NCI-H187 treated with DMSO at 0.1 percent for 48 hours (cell line): ENCODE results near the gene ATXN3.

Source experiments
- DNase-seq: peaks from one replicate; lab custom pipeline; 2025; lab: John Stamatoyannopoulos, UW

ATXN3 gene

DNA sequence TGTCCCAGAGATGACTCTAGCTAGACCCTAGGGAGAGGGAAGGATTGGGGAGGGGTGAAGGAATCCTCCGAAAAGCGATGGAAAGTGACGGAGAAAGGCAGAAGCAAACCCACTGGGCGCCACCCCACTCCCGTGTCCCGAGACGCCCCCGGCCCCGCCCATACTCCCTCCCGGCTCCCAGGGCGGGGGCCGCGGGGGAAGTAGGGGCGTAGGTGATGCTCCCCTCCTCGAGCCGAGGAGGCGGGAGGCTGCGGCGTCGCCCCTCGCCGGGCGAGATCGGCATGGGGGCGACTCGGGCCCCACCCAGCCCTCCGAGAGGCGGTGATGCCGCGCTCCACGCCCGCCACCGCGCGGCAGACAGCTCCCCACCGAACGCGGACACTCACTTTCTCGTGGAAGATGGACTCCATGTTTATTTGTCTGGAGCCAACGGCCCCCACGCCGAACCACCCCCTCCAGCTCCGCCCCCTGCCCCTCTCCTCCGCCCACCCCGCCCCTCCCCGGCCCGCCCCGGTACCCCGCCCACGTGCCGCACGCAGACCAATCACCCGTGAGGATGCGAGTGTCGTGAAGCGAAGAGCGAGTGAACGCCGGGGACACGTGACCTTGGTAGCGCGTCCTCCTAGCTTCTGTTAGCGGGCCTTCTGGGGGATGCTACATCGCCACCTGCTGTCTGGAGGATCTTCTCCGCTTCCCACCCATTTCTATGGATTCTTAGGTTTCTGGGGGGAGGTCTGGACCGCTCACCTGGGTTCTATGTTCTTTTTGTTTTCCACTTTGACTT lies at the start of gene ATXN3:
TSS of gene ATXN3 (minus strand) at position 440 of the 784 bp plus-strand sequence. CDS start at position 410, 30 bp downstream.
- DNase-seq = peak; percentile 94

DNA sequence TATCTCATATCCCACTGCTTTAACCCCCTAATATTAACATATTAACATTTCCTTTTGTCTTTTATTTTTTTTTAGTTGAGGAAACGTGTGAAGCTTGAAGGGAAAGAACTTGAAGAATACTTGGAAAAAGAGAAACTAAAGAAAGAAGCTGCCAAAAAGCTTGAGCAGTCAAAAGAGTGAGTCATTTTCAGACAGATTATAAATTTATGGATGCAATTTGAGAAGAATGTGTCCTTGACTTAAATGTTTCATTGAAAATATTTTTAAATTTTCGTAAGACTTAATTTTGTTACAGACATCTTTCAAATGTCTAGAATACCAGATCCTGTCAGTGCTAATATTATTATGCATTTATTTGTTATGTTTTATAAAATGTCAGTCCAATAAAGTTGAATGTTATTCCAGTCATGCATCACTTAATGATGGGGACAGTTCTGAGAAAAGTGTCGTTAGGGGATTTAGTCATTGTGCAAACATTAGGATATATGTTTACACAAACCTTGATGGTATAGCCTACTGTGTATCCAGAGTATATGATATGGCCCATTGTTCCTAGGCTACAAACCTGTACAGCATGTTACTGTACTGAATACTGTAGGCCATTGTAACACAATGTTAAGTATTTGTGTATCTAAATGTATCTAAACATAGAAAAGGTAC lies 48.0 kb upstream of the ATXN3 start:
- DNase-seq = no peak

DNA sequence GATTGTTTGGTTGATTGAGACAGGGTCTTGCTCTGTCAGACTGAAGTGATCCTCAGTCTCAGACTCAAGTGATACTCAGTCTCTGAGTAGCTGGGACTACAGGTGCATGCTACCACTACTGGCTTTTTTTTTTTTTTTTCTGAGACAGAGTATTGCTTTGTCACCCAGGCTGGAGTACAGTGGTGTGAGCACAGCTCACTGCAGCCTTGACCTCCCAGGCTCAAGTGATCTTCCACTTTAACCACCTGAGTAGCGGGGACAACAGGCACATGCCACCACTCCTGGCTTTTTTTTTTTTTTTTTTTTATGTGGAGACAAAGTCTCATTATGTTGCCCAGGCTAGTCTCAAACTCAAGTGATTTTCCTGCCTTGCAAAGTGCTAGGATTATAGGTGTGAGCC lies 47.2 kb upstream of the ATXN3 start:
- DNase-seq = no peak

DNA sequence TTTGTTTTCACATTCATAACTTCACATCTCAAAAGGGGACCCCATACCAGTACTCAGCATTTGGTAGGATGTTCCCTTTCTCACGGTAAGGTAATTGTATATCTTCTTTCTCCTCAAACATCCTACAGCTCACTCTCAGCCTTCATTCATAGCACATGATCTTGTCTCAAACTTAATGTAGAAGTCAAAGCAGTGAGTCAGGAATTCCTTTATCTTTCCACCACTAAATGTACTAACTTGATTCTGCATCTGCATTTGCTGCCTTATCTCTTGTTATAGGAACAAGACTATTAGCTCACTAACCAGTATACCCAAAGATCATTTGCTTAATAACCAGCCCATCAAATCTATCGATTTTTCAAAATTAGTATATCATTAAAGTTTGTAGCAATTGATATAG lies 38.3 kb upstream of the ATXN3 start:
- no peak for DNase-seq

DNA sequence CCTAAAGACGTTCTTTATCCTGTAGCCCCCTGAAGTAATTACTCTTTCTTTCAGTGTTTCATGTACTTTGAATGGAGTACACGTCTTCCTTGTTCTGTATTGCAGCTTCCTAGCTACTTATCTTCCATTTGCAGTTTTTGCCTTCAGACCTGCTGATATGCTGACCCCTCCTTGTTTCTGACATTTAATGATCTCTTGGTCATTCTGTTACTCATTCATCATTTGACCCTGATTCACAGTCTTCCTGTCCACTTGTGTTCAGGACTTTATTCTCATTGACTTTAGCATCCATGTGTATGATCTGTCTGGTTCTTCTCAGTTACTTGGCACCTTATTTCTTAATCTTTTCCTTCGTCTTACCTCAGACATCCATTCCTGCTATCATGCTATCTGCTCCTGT lies 37.6 kb upstream of the ATXN3 start:
- no peak for DNase-seq

DNA sequence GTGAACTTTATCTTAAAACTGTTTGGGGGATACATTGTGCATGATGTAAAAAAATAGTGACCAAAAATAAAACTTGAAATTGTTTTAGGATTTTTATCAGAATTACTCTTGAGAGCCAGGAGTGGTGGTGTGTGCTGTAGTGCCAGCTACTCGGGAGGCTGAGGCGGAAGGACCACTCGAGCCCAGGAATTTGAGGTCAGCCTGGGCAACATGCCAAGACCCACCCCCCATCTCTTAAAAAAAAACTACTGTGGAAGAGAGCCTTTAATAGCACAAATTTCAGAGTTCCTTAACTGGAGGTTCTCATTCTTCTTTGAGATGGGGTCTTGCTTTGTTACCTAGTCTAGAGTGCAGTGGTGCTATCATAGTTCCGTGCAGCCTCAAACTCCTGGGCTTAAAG lies 36.9 kb upstream of the ATXN3 start:
- no peak for DNase-seq

DNA sequence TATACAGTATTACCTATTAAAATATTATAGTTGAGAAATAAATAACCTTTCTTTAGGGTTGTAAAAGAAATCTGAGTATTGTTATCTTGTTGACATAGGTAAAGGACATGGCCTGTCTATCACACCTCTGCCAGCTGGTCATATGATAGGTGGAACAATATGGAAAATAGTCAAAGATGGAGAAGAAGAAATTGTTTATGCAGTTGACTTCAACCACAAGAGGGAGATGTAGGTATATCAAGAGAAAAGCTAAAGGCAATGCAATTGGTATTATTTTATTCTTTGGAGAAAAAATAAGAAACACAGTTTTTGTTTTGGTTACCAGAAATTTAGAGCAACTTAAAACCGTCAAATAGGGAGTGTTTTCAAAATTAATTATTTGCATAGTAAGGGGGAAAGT lies 28.9 kb upstream of the ATXN3 start:
- no peak for DNase-seq

DNA sequence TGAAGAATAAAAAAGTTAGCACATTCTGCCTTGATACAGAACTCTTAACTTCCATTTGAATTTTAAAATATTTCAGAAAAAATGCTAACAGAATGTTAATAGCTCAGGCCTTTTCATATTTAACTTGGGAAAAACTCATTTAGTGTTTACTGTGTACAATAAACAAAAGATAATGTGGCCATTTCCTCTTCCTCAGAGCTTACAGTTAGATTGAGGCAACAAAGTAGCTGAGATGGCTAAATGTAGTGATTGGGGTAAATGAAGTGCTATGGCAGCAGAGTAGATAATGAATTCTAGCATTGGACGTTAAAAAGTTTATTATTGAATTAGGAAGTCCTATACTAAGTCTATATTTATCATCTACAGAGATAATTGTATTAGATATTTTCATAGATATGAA lies 28.1 kb upstream of the ATXN3 start:
- no peak for DNase-seq

DNA sequence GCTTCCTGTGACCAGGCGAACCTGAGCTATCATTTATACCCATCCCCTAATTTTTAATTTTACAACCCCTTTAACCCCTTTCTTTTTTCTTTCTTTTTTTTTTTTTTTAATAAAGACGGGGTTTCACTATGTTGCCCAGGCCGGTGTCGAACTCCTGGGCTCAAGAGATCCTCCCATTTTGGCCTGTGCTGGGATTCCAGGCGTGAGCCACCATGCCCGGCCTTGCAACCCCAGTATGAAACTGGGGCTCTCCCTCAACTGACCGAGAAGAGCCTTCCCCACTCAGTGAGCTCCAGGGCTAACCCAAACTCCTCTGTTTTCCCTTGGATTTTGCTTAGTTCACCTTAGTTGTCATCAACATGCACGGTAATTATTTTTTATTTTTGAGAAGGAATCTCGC lies 16.4 kb upstream of the ATXN3 start:
- DNase-seq = no peak

DNA sequence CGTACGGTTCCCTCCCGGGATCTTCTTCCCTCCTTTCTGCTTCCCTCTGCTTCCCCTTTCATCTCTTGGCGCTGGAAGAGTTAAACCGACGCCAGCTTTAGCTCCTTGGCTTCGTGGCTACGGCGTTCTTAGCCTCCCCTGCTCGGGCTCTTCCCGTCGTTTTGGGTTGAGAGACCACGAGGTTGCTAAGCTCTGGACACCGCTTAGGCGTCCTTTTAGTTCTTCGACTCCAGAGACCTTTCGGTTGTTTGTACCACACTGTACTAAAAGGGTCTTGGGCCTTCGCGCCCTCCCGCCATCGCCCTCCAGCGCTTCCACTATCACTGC lies 15.9 kb upstream of the ATXN3 start:
- no peak for DNase-seq

DNA sequence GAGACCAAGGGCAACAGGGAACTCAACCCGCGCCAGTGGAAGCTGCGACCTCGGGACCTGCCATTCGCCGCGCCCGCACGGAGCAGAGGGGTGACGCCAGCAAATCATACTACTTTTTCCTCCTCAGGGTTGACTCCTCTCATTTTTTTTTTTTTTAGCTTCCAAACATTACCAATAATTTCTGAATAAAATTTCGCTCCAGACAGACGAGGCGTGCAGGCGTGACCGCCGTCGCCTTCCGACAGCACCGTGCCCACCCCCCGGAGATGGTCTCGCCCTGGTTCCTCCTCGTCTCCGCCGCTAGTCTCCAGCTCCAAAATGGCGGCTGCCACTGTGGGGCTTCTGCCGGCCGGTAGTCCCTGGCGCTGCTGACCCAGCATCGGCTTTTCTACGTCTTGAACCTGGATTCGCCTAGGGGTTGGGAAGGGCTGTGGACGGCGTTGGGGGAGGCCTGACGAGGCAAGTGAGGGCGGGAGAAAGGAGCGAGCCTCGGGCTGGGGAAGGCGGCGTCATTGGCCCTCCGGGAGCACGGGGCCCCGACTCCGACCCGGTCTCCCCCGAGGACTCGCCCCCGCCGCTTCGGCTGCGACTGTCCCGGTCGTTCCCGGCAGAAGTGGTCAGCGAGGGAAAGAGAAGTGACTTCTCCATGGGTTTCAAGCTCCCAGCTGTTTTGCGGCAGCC lies 15.4 kb upstream of the ATXN3 start, which contains the start of the genes CPSF2 and NDUFB1:
TSS of gene CPSF2 (plus strand) at position 300 of the 681 bp plus-strand sequence. CDS start 9,016 bp downstream, outside the sequence.
TSS of gene NDUFB1 (minus strand) at position 37 of the 681 bp plus-strand sequence. CDS start 4,069 bp downstream, outside the sequence.
- no peak for DNase-seq

DNA sequence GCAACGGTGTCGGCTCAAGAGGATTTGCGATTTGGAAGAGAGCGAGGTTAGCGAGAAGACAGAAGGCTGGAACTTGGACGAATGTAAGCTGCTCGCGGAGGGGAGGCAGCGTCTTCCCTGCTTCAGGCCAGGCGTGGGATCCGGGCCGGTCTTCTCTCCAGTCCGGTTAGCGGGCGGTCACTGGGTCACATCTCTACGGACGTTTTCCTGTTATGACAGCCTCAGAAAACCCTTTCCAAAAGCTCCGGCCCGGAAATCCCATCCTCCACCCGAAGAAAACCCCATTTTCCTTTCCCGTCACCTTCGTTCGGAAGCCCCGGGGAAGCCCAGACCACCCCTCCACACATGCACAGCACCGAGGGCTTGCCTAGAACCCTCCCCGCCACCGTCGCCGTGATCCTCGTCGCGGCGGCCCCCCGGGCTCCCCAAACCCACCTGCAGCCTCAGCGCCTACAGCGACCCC lies 14.9 kb upstream of the ATXN3 start:
- DNase-seq = no peak

DNA sequence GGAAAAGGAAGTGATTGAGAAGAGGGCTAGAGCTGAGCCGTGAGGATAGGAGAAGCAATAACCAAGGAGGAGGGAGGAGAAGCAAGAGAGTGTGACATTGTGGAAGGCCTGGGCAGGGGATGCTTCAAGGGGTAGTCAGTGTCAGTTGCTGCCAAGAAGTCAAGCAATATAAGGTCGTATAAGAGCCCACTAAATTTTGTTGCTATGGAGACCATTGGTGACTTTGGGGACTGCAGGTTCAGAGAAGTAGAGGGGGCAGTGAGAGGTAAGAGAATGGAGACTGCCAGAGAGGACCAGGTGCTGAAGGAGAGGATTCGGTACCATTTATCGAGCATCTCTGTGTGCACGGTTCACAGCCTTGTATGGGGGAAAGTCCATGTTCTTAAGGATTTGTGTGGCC lies 3.1 kb upstream of the ATXN3 start:
- no peak for DNase-seq

DNA sequence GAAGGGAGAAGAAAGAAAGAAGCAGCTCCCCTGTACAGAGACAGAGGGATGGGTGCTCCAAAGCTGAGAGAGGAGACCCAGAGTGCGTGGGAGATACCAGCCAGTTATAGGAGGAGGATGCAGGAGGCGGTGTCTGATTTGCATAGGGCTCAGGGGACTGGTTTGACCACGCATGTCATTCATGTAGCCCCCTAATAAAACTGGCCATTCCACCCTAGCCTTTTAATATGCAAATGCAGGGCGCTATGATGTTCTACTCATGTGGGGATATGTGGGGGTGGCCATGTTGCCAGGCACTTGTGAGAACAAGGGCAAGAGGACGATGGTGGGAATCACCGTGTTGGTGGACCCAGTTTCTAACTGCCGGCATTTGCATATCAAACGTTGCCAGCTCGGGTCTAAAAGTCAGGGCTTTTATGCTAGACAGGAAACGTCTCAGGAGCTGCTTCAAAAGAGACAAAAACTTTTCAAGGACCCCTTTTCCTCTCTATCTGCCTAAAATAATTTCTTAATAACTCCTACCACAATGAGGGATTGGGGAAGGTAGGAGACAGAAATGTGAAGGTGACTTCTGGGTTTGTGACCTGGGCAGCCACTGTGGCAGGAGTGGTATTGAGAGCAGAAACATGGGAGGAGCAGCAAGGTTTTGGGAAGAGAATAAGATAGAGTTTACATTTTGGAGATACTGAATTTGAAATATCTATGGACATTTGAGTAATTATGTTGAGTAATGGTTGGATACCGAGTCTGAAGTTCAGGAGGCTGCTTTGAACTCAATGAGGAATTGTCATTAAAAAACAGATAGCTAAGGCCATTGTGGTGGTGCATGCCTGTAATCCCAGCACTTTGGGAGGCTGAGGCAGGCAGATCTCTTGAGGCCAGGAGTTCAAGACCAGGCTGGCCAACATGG lies 2.2 kb upstream of the ATXN3 start:
- no peak for DNase-seq

DNA sequence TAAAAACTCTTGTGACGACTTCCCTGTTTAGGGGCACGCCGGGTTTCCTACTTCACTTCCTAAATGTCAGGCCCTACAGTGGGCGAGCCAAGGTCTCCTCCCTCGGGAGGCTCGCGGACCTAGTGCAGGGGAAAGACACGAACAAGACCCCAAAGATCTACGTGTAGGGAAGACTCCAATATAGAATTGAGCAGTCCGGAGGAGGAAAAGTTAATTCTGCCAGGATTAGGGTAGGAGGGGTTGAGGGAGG lies 564 bp downstream of the ATXN3 start:
- DNase-seq = no peak

DNA sequence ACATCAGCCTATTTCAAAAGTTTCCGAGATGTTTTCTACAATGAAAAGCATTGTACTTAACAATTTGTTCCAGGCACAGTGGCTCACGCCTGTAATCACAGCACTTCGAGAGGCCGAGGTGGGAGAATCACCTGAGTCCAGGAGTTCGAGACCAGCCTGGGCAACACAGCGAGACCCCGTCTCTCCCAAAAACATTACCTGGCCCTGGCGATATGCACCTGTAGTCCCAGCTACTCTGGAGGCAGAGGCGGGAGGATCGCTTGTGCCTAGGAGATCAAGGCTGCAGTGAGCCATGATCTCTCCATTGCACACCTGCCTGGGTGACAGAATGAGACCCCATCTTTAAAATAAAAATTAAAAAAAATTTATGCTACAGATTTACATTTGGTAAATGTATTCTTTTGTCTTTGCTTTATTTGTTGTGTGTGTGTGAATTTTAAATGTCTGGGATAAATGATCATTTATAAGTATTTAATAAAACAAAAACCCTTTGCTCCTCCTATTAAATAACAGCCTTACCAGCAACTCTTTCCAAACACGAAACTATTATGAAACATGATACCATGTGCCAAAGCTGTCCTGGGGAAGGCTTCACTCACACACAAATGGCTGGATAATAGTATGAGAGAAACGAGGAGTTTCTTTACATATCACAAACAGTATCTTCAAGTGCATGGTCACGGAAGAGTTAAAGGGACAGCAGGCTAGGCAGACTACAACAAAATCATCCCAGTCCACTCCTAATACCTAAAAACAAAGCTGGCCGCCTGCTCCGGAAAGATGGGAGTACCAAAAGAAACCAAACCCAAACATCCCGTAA lies 1.1 kb downstream of the ATXN3 start:
- DNase-seq = no peak

DNA sequence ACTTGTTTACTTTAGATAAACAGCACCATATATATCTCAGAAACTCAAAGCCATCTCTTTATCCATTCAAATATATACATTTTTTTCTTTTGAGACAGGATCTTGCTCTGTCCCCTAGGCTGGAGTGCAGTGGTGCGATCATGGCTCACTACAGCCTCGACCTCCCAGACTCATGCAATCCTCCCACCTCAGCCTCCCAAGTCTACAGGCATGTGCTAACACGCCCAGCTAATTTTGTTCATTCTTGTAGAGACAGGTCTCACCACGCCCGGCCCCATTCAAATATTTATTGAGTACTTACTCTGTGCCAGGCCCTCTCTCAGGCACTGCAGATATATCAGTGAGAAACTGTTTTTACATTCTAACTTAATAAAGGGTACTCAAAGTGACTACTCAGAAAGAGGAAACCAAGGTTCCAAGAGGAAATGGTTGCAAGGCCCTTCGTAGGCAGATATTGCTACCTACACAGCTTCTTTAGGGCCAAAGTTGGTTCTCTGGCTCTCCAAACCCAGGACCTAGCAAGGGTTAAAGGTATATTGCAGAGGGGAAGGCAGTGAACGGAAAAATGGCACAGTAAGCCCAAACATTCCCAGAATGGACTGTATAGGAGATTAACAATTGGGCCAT lies 2.9 kb downstream of the ATXN3 start:
- DNase-seq = no peak

DNA sequence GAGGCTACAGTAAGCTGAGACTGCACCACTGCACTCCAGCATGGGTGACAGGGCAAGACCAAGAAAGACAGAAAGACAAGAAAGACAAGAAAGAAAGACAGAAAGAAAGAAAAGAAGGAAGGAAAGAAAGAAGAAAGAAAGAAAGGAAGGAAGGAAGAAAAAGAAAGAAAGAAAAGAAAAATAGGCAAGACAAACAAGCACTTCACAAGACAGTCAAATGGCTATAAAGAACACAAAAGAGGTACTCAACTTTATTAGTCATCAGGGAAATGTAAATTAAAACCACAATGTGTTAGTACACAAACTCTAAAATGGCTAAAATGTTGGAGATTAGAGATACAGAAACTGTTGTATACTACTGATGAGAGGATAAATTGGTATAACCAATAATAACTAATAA lies 6.6 kb downstream of the ATXN3 start:
- DNase-seq = no peak

DNA sequence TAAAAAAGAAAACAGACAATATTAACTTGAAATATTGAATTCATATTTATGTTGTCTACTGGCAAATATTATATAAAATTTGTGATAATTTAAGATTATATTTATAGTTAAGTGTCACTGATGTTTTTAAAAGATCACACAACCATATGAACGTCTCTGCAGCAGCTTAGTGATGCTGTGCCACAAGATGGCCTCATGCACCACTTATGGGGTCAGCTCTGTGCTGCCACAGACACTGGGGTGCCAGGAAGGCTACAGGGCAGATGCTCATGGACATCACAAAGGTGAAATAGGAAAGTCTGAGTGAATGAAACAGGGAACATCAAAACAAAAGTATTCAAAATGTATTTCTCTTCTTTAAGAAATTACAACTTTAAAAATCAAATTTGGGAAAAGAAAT lies 13.1 kb downstream of the ATXN3 start:
- DNase-seq = no peak

DNA sequence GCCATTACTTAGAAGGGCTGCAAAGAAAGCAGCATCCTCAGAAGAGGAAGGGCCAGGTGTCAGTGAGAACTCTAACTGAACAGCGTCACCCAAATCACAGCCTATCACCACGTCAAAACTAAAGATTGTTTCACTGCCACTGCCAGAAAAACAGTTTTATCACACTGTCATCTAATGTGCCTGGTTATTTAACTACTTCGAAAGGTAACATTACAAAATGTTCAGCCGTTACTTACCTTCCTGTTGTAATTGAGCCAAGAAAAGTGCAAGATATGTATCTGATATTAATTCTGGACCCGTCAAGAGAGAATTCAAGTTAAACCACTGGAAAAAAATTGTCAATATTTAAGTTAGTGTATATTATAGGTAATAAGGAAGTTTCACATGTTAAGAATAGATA lies 17.9 kb downstream of the ATXN3 start:
- DNase-seq = no peak

DNA sequence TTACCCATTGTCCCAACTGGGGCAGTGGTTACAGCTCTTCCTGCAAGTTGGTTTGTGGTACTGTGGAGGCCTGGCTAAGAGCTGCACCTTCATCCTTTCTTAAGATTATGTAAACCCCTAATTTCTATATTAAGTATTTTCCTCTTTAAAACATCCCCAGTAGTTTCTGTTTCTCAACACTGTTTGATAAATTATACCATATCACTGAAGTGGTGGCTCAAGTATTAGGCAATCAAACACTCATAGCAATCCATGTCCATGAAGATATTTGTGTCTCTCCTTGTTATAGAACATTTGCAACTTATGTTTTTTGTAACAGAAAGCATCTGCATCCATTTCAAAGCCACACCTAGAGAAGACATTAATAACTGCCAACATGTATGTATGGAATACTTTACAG lies 31.8 kb downstream of the ATXN3 start:
- DNase-seq = no peak
